ENCODE data around the gene SLC8A1.

The SLC8A1 gene

GRCh38 chr2:40103590-40103989 is 348.3 kb downstream of the SLC8A1 start:
- TF ChIP-seq CTCF (IDR thresholded peaks at IDR 0.05; ENCODE audit: borderline replicate concordance, extremely low read depth, low read length, poor library complexity, severe bottlenecking) (no peak), EZH2 (IDR thresholded peaks at IDR 0.05; ENCODE audit: borderline replicate concordance, low read depth, low read length, severe bottlenecking) (no peak)
- ATAC-seq (ENCODE audit: insufficient read depth, low read depth) (no peak), DNase-seq (no peak)
- H4K20me1 ChIP-seq (ENCODE audit: insufficient read depth, low read length), result no peaks in the 10 kb centered on the region
- no peak overlapping the region for H3K27ac ChIP-seq (ENCODE audit: low read length)
- H3K36me3 ChIP-seq (ENCODE audit: insufficient read depth, low read length), result no peaks in the 10 kb centered on the region
- no peak overlapping the region for H2AFZ ChIP-seq (ENCODE audit: low read depth, low read length)
- H3K9me3 ChIP-seq (ENCODE audit: insufficient read depth, low read length, severe bottlenecking), result no peaks in the 10 kb centered on the region
- peaks cover 40% of the 10 kb centered on the region for H3K4me1 ChIP-seq (ENCODE audit: insufficient read depth, low read length)
- H3K9ac ChIP-seq (ENCODE audit: low read depth, low read length), result no peak overlapping the region
- H3K4me3 ChIP-seq (ENCODE audit: low read depth in 1 of 2, low read length in 2 of 2), result no peak overlapping the region
- H3K4me2 ChIP-seq (ENCODE audit: insufficient read depth, low read length), result no peak overlapping the region
- no peaks in the 10 kb centered on the region for H3K79me2 ChIP-seq (ENCODE audit: insufficient read depth, low read length)
- no peaks in the 10 kb centered on the region for H3K27me3 ChIP-seq (ENCODE audit: insufficient read depth, low read length, poor library complexity)

GRCh38 chr2:40103163-40103562 is 348.7 kb downstream of the SLC8A1 start:
- ATAC-seq (ENCODE audit: insufficient read depth, low read depth) (no peak), DNase-seq (no peak)
- no peaks in the 10 kb centered on the region for H3K79me2 ChIP-seq (ENCODE audit: insufficient read depth, low read length)
- no peak overlapping the region for H3K9ac ChIP-seq (ENCODE audit: low read depth, low read length)
- no peaks in the 10 kb centered on the region for H3K9me3 ChIP-seq (ENCODE audit: insufficient read depth, low read length, severe bottlenecking)
- no peak overlapping the region for H3K4me3 ChIP-seq (ENCODE audit: low read depth in 1 of 2, low read length in 2 of 2)
- TF ChIP-seq CTCF (IDR thresholded peaks at IDR 0.05; ENCODE audit: borderline replicate concordance, extremely low read depth, low read length, poor library complexity, severe bottlenecking) (no peak), EZH2 (IDR thresholded peaks at IDR 0.05; ENCODE audit: borderline replicate concordance, low read depth, low read length, severe bottlenecking) (no peak)
- no peaks in the 10 kb centered on the region for H3K36me3 ChIP-seq (ENCODE audit: insufficient read depth, low read length)
- H3K4me1 ChIP-seq (ENCODE audit: insufficient read depth, low read length), result peaks cover 40% of the 10 kb centered on the region
- H3K4me2 ChIP-seq (ENCODE audit: insufficient read depth, low read length), result no peak overlapping the region
- no peaks in the 10 kb centered on the region for H4K20me1 ChIP-seq (ENCODE audit: insufficient read depth, low read length)
- no peaks in the 10 kb centered on the region for H3K27me3 ChIP-seq (ENCODE audit: insufficient read depth, low read length, poor library complexity)
- no peak overlapping the region for H2AFZ ChIP-seq (ENCODE audit: low read depth, low read length)
- H3K27ac ChIP-seq (ENCODE audit: low read length), result peak overlapping the region; percentile 29; the same call in 1 of the 2 replicates

- Histone ChIP-seq H3K4me1 (ENCODE audit: insufficient read depth, low read length) (peaks cover 45% of the 10 kb centered on the region), H2AFZ (ENCODE audit: low read depth, low read length) (no peak overlapping the region), H3K4me2 (ENCODE audit: insufficient read depth, low read length) (no peak overlapping the region)
These were observed 349.4 kb downstream of the SLC8A1 start for GRCh38 chr2:40102447-40102846.

More at GRCh38 chr2:40102447-40102846, 349.4 kb downstream of the SLC8A1 start:
- Histone ChIP-seq H3K27ac (ENCODE audit: low read length) (peak overlapping the region; percentile 76; the same call in 1 of the 2 replicates), H3K36me3 (ENCODE audit: insufficient read depth, low read length) (no peaks in the 10 kb centered on the region), H3K9ac (ENCODE audit: low read depth, low read length) (no peak overlapping the region), H4K20me1 (ENCODE audit: insufficient read depth, low read length) (no peaks in the 10 kb centered on the region), H3K9me3 (ENCODE audit: insufficient read depth, low read length, severe bottlenecking) (no peaks in the 10 kb centered on the region), H3K4me3 (ENCODE audit: low read depth in 1 of 2, low read length in 2 of 2) (no peak overlapping the region), H3K27me3 (ENCODE audit: insufficient read depth, low read length, poor library complexity) (no peaks in the 10 kb centered on the region), H3K79me2 (ENCODE audit: insufficient read depth, low read length) (no peaks in the 10 kb centered on the region)
- TF ChIP-seq CTCF (IDR thresholded peaks at IDR 0.05; ENCODE audit: borderline replicate concordance, extremely low read depth, low read length, poor library complexity, severe bottlenecking) (no peak), EZH2 (IDR thresholded peaks at IDR 0.05; ENCODE audit: borderline replicate concordance, low read depth, low read length, severe bottlenecking) (no peak)
- DNase-seq (no peak), ATAC-seq (ENCODE audit: insufficient read depth, low read depth) (no peak)
